Measurements from ENCODE around the gene HAUS5.
"Not testable (repeated sequence)": the region's sequence is repeated elsewhere in the genome, so short reads cannot be mapped to it uniquely, and the experiment has no call there.

HAUS5 gene

GRCh38 chr19:35636651-35637050 is 24.1 kb downstream of the HAUS5 start:
- in situ Hi-C loops (cut with HindIII; ENCODE audit: low pct_ligation_motif_present, low pct_unique_long_range_greater_than_20kb, low sequenced_read_pairs) = no loop called here
- no peak for DNase-seq

DNA sequence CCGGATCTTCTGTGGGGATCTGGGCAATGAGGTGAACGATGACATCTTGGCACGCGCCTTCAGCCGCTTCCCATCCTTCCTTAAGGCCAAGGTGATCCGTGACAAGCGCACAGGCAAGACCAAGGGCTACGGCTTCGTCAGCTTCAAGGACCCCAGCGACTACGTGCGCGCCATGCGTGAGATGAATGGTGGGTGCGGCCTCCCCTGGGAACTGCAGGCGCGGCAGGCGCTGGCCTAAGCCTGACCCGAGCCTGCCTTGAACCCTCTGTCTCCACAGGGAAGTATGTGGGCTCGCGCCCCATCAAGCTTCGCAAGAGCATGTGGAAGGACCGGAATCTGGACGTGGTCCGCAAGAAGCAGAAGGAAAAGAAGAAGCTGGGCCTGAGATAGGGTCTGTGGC is 24.6 kb downstream of the HAUS5 start:
- DNase-seq = no peak
- in situ Hi-C loops (cut with HindIII; ENCODE audit: low pct_ligation_motif_present, low pct_unique_long_range_greater_than_20kb, low sequenced_read_pairs) = no loop called here

- DNase-seq = no peak
- in situ Hi-C loops (cut with HindIII; ENCODE audit: low pct_ligation_motif_present, low pct_unique_long_range_greater_than_20kb, low sequenced_read_pairs) = no loop called here
These were observed 26.7 kb downstream of the HAUS5 start for GRCh38 chr19:35639321-35639639.

- no peak for DNase-seq
- in situ Hi-C loops (cut with HindIII; ENCODE audit: low pct_ligation_motif_present, low pct_unique_long_range_greater_than_20kb, low sequenced_read_pairs) = no loop called here
These were observed 27.3 kb downstream of the HAUS5 start for GRCh38 chr19:35639863-35640262.

GRCh38 chr19:35641515-35642151 is 29.1 kb downstream of the HAUS5 start, which contains the start of gene ETV2:
ETV2 (plus strand) TSS chr19:35641745; CDS start chr19:35642461, 716 bp downstream.
- in situ Hi-C loops (cut with HindIII; ENCODE audit: low pct_ligation_motif_present, low pct_unique_long_range_greater_than_20kb, low sequenced_read_pairs) = no loop called here
- DNase-seq = no peak

DNA sequence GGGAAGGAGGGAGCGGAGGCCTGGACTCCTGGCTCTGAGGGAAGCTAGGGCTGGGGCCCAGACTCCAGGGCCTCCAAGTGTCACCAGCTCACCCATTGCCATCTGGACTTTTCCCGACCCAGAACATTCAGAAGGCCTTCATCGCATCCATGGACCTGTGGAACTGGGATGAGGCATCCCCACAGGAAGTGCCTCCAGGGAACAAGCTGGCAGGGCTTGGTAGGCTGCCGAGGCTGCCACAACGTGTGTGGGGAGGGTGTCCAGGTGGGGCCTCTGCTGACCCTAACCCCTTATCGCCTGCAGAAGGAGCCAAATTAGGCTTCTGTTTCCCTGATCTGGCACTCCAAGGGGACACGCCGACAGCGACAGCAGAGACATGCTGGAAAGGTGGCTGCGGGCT is 29.8 kb downstream of the HAUS5 start:
- DNase-seq = no peak
- in situ Hi-C loops (cut with HindIII; ENCODE audit: low pct_ligation_motif_present, low pct_unique_long_range_greater_than_20kb, low sequenced_read_pairs) = no loop called here

GRCh38 chr19:35642798-35643254 is 30.3 kb downstream of the HAUS5 start:
- in situ Hi-C loops (cut with HindIII; ENCODE audit: low pct_ligation_motif_present, low pct_unique_long_range_greater_than_20kb, low sequenced_read_pairs) = no loop called here
- no peak for DNase-seq

- in situ Hi-C loops (cut with HindIII; ENCODE audit: low pct_ligation_motif_present, low pct_unique_long_range_greater_than_20kb, low sequenced_read_pairs) = no loop called here
These were observed 31.0 kb downstream of the HAUS5 start for GRCh38 chr19:35643255-35644205.

GRCh38 chr19:35644206-35644986 is 31.9 kb downstream of the HAUS5 start:
- in situ Hi-C loops (cut with HindIII; ENCODE audit: low pct_ligation_motif_present, low pct_unique_long_range_greater_than_20kb, low sequenced_read_pairs) = no loop called here

More at GRCh38 chr19:35643255-35644205, 31.0 kb downstream of the HAUS5 start:
- DNase-seq = peak; percentile 82

DNA sequence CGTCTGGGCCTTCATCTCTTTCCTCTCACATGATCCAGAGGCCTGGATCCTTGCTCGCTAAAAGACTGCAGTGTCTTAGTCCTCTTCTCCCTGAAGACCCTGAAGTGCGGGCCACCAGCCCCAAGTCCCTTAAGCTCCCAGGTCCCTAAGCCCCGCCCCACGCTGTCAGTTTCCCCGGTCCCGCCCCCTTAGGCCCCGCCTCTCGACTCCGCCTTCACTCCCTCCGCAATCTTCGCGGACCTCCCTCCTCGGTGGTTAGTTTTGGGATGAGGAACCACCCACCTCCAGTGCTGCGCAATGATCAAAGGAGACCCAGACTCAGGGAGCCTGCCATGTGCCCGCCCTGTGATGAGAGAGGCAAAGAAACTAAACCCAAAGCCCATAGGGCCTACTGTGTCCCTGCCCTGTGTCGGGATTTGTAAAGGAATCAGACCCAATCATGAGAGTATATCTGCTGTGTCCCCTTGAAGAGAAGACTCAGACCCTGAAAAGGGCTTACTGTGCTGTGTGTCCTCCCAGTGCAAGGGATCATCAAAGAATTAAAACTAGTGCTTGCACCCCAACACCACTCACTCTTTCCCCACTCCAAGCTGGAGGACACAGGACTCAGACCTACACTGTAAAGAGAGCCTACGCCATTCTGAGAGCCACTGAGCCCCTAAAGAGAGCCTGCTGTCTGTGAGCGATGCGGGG is 32.6 kb downstream of the HAUS5 start:
- in situ Hi-C loops (cut with HindIII; ENCODE audit: low pct_ligation_motif_present, low pct_unique_long_range_greater_than_20kb, low sequenced_read_pairs) = no loop called here
- DNase-seq = no peak

More at GRCh38 chr19:35644206-35644986, 31.9 kb downstream of the HAUS5 start:
- DNase-seq = peak; percentile 94

- in situ Hi-C loops (cut with HindIII; ENCODE audit: low pct_ligation_motif_present, low pct_unique_long_range_greater_than_20kb, low sequenced_read_pairs) = no loop called here
These were observed 33.4 kb downstream of the HAUS5 start for GRCh38 chr19:35645680-35646511.

DNA sequence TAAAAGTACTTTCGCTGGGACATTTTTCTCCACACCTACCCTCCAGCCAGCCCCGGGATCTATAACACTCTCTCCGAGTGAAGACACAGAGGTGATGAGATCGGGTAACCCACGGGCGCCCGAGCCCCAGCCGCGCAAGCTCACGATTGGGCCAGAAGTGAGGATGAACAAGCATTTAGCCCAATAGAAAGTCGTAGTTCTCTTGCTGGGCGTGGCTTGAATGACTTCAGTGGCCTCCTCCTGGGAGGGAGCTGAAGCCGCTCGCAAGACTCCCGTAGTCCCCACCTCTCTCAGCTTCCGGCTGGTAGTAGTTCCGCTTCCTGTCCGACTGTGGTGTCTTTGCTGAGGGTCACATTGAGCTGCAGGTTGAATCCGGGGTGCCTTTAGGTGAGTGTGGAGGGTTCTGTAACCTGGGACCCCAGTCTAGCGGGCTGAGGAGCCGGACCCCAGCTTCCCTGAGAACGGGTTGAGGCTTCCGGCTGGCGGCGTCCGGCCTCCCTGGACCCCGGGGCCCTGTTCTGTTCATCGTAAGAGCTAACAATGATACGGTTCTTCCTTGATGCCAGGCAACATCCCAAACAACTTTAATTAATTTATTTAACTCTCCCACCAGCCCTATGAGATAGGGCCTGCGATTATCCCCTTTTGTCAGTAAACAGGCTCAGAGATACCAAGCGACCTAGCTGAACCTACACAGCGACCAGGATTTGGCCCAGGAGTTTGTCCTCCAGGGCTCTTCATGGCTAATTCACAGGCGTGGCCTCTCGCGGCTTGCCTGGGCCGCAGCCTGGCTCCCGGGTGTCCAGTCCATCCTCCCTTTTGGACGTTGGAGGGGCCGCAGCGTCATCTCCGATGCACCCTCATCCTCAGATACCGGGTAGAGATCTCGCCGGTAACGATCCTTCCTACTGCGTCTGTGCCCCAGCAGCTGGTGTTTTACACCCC is 35.8 kb downstream of the HAUS5 start, which contains the start of gene COX6B1:
TSS of gene COX6B1 (plus strand) at position 307 of the 945 bp plus-strand sequence. CDS start 2,921 bp downstream, outside the sequence.
- in situ Hi-C loops (cut with HindIII; ENCODE audit: low pct_ligation_motif_present, low pct_unique_long_range_greater_than_20kb, low sequenced_read_pairs) = no loop called here
- DNase-seq = peak; percentile 97

More at GRCh38 chr19:35645680-35646511, 33.4 kb downstream of the HAUS5 start:
- no peak for DNase-seq

- DNase-seq = no peak
- in situ Hi-C loops (cut with HindIII; ENCODE audit: low pct_ligation_motif_present, low pct_unique_long_range_greater_than_20kb, low sequenced_read_pairs) = no loop called here
These were observed 38.0 kb downstream of the HAUS5 start for GRCh38 chr19:35650581-35650980.

GRCh38 chr19:35654828-35655227 is 42.3 kb downstream of the HAUS5 start:
- DNase-seq; in situ Hi-C loops (cut with HindIII; ENCODE audit: low pct_ligation_motif_present, low pct_unique_long_range_greater_than_20kb, low sequenced_read_pairs): not testable (repeated sequence)

GRCh38 chr19:35655600-35655999 is 43.1 kb downstream of the HAUS5 start:
- in situ Hi-C loops (cut with HindIII; ENCODE audit: low pct_ligation_motif_present, low pct_unique_long_range_greater_than_20kb, low sequenced_read_pairs) = no loop called here
- no peak for DNase-seq

DNA sequence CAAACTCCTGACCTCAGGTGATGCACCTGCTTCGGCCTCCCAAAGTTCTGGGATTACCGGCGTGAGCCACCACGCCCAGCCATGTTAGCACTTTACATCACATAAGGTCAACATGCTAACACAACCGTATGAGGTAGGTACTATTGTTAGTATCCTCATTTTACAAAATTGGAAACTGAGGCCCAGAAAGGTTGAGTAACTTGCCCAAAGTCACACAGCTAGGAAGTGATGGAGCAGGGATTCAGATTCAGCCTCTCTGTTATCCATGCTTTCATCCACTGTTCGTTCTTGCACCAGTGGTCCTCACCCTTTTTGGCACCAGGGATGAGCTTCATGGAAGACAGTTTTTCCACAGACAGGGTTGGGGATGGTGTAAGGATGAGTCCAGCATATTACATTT is 44.2 kb downstream of the HAUS5 start:
- DNase-seq = no peak
- in situ Hi-C loops (cut with HindIII; ENCODE audit: low pct_ligation_motif_present, low pct_unique_long_range_greater_than_20kb, low sequenced_read_pairs) = no loop called here

Measured in ACHN (cell line).